HG02840 (cell line): ENCODE measurements around the gene IL17D.

Experiments
- ATAC-seq: cut with Tn5 transposase; IDR thresholded peaks from one replicate; pipeline ENCODE4 v1.9.1; 2021; ENCODE audit warnings: mild to moderate bottlenecking, moderate library complexity, moderate number of reproducible peaks; ENCODE audit not compliant: unreplicated experiment, low FRiP score

IL17D gene

GRCh38 chr13:20689291-20689690, 14.2 kb upstream of the IL17D start:
- no peak for ATAC-seq

GRCh38 chr13:20691616-20692015, 11.9 kb upstream of the IL17D start:
- no peak for ATAC-seq

GRCh38 chr13:20696073-20696472, 7.4 kb upstream of the IL17D start:
- ATAC-seq = no peak

GRCh38 chr13:20699715-20700114, 3.8 kb upstream of the IL17D start:
- ATAC-seq = no peak

- ATAC-seq = no peak
Measured at GRCh38 chr13:20700288-20700687, 3.2 kb upstream of the IL17D start.

GRCh38 chr13:20701461-20701860, 2.0 kb upstream of the IL17D start:
- ATAC-seq = no peak

- no peak for ATAC-seq
Measured at GRCh38 chr13:20702530-20702914, 977 bp upstream of the IL17D start.

- peak; percentile 80 for ATAC-seq
Measured at GRCh38 chr13:20703780-20704458, 420 bp downstream of the IL17D start.

GRCh38 chr13:20704459-20705069, 1.1 kb downstream of the IL17D start:
- no peak for ATAC-seq

- ATAC-seq = no peak
Measured at GRCh38 chr13:20706661-20707060, 3.2 kb downstream of the IL17D start.

GRCh38 chr13:20708216-20708615, 4.7 kb downstream of the IL17D start:
- no peak for ATAC-seq

- no peak for ATAC-seq
Measured at GRCh38 chr13:20709369-20709768, 5.9 kb downstream of the IL17D start.

- ATAC-seq = no peak
Measured at GRCh38 chr13:20709782-20710181, 6.3 kb downstream of the IL17D start.

GRCh38 chr13:20711301-20712044, 8.0 kb downstream of the IL17D start:
- no peak for ATAC-seq

- no peak for ATAC-seq
Measured at GRCh38 chr13:20713014-20713376, 9.5 kb downstream of the IL17D start.

- no peak for ATAC-seq
Measured at GRCh38 chr13:20713751-20714150, 10.3 kb downstream of the IL17D start.

- ATAC-seq = no peak
Measured at GRCh38 chr13:20714161-20714560, 10.7 kb downstream of the IL17D start.

- ATAC-seq = no peak
Measured at GRCh38 chr13:20714563-20715329, 11.2 kb downstream of the IL17D start.

GRCh38 chr13:20715330-20715712, 11.8 kb downstream of the IL17D start:
- ATAC-seq = no peak

- no peak for ATAC-seq
Measured at GRCh38 chr13:20716951-20717350, 13.5 kb downstream of the IL17D start.
